Upper lobe of left lung (tissue), 6 donors: ENCODE results near the gene NUP214. TPM values are rescaled to one million over a fixed set of nuclear protein-coding genes. Genes with fewer than 3 reads are reported as not detected.
A peak's percentile ranks its signal among the peaks of the same experiment; 100 is the strongest.

Source experiments
- ATAC-seq, 2 donors: fragments of 200-7000 bp; cut with Tn5 transposase; one replicate each; pipeline ENCODE4 v1.9.1; 2022; ENCODE audit warnings: mild to moderate bottlenecking in 2 of 2, moderate library complexity in 2 of 2; ENCODE audit not compliant: low FRiP score in 2 of 2
- DNase-seq, 2 donors: peaks; one replicate each; pipeline ENCODE4 v3.0.0-alpha.2; 2019 to 2020
- H3K27ac ChIP-seq, 4 donors: fragments of 200-600 bp; sonication (generic); one replicate each; pipeline ENCODE4 v1.5.1; 2016 to 2019
- H3K27me3 ChIP-seq, 4 donors: fragments of 200-600 bp; sonication (generic); one replicate each; pipeline ENCODE4 v1.5.1; 2017 to 2019
- H3K36me3 ChIP-seq, 4 donors: fragments of 200-600 bp; sonication (generic); one replicate each; pipeline ENCODE4 v1.5.1; 2016 to 2019
- H3K4me1 ChIP-seq, 4 donors: fragments of 200-600 bp; sonication (generic); one replicate each; pipeline ENCODE4 v1.5.1; 2018 to 2019
- H3K4me3 ChIP-seq, 4 donors: fragments of 200-600 bp; sonication (generic); one replicate each; pipeline ENCODE4 v1.5.1; 2017 to 2019; ENCODE audit warnings: mild to moderate bottlenecking in 2 of 4, moderate library complexity in 1 of 4
- H3K9me3 ChIP-seq, 4 donors: fragments of 200-600 bp; sonication (generic); one replicate each; pipeline ENCODE4 v1.5.1; 2018 to 2019
- CTCF ChIP-seq, 6 experiments: fragments of 450-650 bp in 4 of 6; fragments of 200-600 bp in 2 of 6; sonication (generic) in 2 of 6; IDR thresholded peaks; one replicate each; pipeline ENCODE4 v1.5.1; 2016 to 2019; ENCODE audit warnings: antibody characterized with exemption in 6 of 6
- EP300 ChIP-seq, 4 donors: sonication (generic); formaldehyde crosslinking; IDR thresholded peaks; one replicate each; pipeline ENCODE4 v1.5.1; 2017; ENCODE audit warnings: antibody characterized with exemption in 4 of 4, control low read depth in 2 of 4
- POLR2A ChIP-seq, 4 donors: fragments of 450-650 bp; IDR thresholded peaks; one replicate each; pipeline ENCODE4 v1.5.1; 2016 to 2017; ENCODE audit warnings: antibody characterized with exemption in 4 of 4, mild to moderate bottlenecking in 2 of 4
- POLR2AphosphoS5 ChIP-seq, 2 donors: sonication (generic); formaldehyde crosslinking; IDR thresholded peaks; one replicate each; pipeline ENCODE4 v1.5.1; 2017; ENCODE audit warnings: antibody characterized with exemption in 2 of 2
- whole genome bisulfite sequencing, 2 donors: methylation state at CpG; one replicate each; pipeline ENCODE4 v1.1.5; 2017 to 2018; 5-methylcytosine and 5-hydroxymethylcytosine counted together
- total RNA-seq, 6 donors: library from RNA; depleted of rRNA in 4 of 6; stranded (reverse); fragments of >200 nt in 4 of 6; gene quantifications; one replicate each; pipeline versions ENCODE4 v1.1.0 to v1.2.1, GENCODE V29; 2016 to 2021
- donor health status: DM: no; HTN: no; CAD: no; lungs with moderate emphysema.
- donor health status: DM: no; HTN: yes; CAD: no; lungs with severe emphysema.

Gene NUP214
- total RNA-seq, 6 donors from 2014 or later = 35.3 to 113 (median 44.3) TPM

- DNase-seq = no peak
- Histone ChIP-seq H3K27ac (no peak overlapping the region), H3K4me1 (no peaks in the 10 kb centered on the region), H3K27me3 (no peaks in the 10 kb centered on the region), H3K9me3 (no peaks in the 10 kb centered on the region), H3K36me3 (peaks cover 12 to 85% (median 36%) of the 10 kb centered on the region in 4 donors), H3K4me3 (no peak overlapping the region)
- WGBS, 2 donors = 93% methylated on average over 6 of the region's 6 CpGs
- ATAC-seq = no peak
- TF ChIP-seq CTCF (IDR thresholded peaks at IDR 0.05) = peak in 2 of 6 experiments; percentile 26 to 31
- no peak for TF ChIP-seq POLR2AphosphoS5 (IDR thresholded peaks at IDR 0.05)
Measured at GRCh38 chr9:131181091-131181681, 55.8 kb downstream of the NUP214 start.

DNA sequence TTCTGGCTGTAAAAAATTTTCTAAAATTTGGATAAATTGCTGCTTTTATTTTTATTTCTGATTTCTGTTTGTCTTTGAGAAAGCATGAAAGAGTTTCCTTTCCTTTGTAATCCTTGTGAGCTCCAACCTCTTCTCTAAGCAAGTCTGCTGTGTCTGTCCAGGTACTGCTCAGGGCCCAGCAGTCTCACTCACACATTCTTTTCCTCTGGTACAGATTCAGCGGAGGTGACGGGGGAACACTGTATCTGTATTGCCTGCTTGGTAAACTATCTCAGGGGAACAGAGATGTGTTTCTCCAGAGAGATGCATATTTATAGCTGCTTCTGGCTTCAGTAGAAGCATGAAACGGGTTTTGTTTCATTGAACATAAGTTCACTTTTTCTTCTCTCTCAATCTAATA lies 60.5 kb downstream of the NUP214 start:
- Histone ChIP-seq H3K27ac (no peak overlapping the region), H3K4me1 (no peaks in the 10 kb centered on the region), H3K36me3 (peaks cover 32 to 86% (median 40%) of the 10 kb centered on the region in 4 donors), H3K27me3 (no peaks in the 10 kb centered on the region), H3K9me3 (no peaks in the 10 kb centered on the region), H3K4me3 (no peak overlapping the region)
- DNase-seq (no peak), ATAC-seq (no peak)
- 95 to 97% methylated on average over 3 of the region's 3 CpGs for WGBS, 2 donors
- no peak for TF ChIP-seq EP300 (IDR thresholded peaks at IDR 0.05)
- no peak for TF ChIP-seq POLR2AphosphoS5 (IDR thresholded peaks at IDR 0.05)
- no peak for TF ChIP-seq POLR2A (IDR thresholded peaks at IDR 0.05)
- TF ChIP-seq CTCF (IDR thresholded peaks at IDR 0.05) = no peak

GRCh38 chr9:131186622-131187021 lies 61.2 kb downstream of the NUP214 start:
- Histone ChIP-seq H3K27me3 (no peaks in the 10 kb centered on the region), H3K9me3 (no peaks in the 10 kb centered on the region), H3K4me3 (no peak overlapping the region), H3K27ac (no peak overlapping the region), H3K36me3 (peaks cover 33 to 88% (median 43%) of the 10 kb centered on the region in 4 donors), H3K4me1 (no peaks in the 10 kb centered on the region)
- DNase-seq (no peak), ATAC-seq (no peak)
- 90 to 94% methylated on average over 4 of the region's 4 CpGs for WGBS, 2 donors
- TF ChIP-seq CTCF (IDR thresholded peaks at IDR 0.05) (no peak), EP300 (IDR thresholded peaks at IDR 0.05) (no peak), POLR2AphosphoS5 (IDR thresholded peaks at IDR 0.05) (no peak), POLR2A (IDR thresholded peaks at IDR 0.05) (no peak)

GRCh38 chr9:131187957-131188356 lies 62.6 kb downstream of the NUP214 start:
- no peak overlapping the region for H3K27ac ChIP-seq
- no peak overlapping the region for H3K4me3 ChIP-seq
- DNase-seq = no peak
- H3K36me3 ChIP-seq = peaks cover 30 to 86% (median 39%) of the 10 kb centered on the region in 4 donors
- no peak for ATAC-seq
- no peaks in the 10 kb centered on the region for H3K27me3 ChIP-seq
- no peak for TF ChIP-seq CTCF (IDR thresholded peaks at IDR 0.05)
- TF ChIP-seq EP300 (IDR thresholded peaks at IDR 0.05) = no peak
- TF ChIP-seq POLR2AphosphoS5 (IDR thresholded peaks at IDR 0.05) = no peak
- TF ChIP-seq POLR2A (IDR thresholded peaks at IDR 0.05) = no peak
- WGBS, 2 donors = 91 to 94% methylated on average over 4 of the region's 4 CpGs
- no peaks in the 10 kb centered on the region for H3K9me3 ChIP-seq
- H3K4me1 ChIP-seq = no peaks in the 10 kb centered on the region

DNA sequence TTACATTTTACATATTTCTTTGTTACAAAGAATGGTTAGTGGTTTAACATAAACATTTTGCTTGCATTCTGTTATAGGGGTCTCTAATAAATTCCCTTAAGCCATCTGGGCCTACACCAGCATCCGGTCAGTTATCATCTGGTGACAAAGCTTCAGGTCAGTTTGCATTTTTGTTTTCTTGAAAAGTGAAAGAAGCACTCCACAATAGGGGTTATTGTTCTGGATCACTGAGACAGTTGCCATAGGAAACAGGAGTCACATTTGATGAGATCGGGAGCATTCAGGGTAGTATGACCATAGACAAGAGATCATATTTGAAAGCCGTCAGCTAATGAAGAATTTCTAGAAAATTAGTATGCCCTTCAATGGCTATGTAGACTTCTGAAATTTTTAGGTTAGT lies 63.6 kb downstream of the NUP214 start:
- ATAC-seq (no peak), DNase-seq (no peak)
- Histone ChIP-seq H3K36me3 (peaks cover 30 to 82% (median 37%) of the 10 kb centered on the region in 4 donors), H3K9me3 (no peaks in the 10 kb centered on the region), H3K27ac (no peak overlapping the region), H3K27me3 (no peaks in the 10 kb centered on the region), H3K4me3 (no peak overlapping the region), H3K4me1 (no peaks in the 10 kb centered on the region)
- 95 to 99% methylated on average over 3 of the region's 3 CpGs for WGBS, 2 donors
- TF ChIP-seq CTCF (IDR thresholded peaks at IDR 0.05) (no peak), EP300 (IDR thresholded peaks at IDR 0.05) (no peak)
